GM19395 (cell line): ENCODE results near the gene NEK4.

Source experiments
- ATAC-seq: cut with Tn5 transposase; IDR thresholded peaks from one replicate; pipeline ENCODE4 v1.9.1; 2021; ENCODE audit warnings: mild to moderate bottlenecking, moderate library complexity; ENCODE audit not compliant: unreplicated experiment

Gene NEK4

DNA sequence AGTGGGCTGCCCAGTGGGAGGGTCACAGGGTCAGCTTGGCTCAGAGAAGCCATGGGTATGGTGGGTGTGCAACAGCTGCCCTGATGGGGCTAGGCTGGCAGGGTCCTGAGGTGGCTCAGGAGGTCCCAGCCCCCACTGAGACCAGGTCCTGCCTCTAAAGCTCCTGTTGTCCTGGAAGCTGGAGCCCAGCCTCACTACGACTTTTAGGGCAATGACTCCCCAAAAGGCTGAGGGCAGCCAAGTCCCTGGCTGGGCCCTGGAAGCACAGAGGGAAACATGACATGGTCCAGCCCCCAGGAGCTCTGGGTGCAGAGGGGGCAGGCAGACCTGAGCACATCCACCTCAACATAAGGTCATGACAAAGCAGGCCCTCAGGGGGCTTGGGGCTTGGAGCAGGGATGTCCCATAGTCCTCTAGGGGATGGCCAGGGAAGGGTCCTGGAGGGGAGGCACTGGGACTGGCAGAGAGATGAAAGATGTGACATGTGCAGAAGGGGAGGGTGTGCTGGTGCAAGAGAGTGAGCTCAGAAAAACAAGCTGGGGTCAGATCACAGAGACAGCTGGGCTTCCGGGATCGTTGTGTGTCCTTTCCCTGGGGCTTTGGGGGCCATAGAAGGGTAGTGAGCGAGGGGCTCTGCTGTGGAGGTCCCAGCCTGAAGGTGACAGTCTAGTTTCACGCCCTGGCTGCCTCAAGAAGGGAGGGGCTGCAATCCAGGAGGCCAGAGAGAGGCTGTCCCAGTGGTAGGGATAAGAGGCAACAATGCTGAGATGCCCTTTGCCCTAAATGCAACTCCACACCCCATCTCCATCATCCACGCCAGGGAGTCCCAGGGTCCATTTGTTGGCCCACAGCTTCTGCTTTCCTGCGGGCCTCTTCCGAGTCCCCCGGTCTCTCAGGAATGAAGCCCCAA, 23.2 kb upstream of the NEK4 start:
- ATAC-seq = no peak

DNA sequence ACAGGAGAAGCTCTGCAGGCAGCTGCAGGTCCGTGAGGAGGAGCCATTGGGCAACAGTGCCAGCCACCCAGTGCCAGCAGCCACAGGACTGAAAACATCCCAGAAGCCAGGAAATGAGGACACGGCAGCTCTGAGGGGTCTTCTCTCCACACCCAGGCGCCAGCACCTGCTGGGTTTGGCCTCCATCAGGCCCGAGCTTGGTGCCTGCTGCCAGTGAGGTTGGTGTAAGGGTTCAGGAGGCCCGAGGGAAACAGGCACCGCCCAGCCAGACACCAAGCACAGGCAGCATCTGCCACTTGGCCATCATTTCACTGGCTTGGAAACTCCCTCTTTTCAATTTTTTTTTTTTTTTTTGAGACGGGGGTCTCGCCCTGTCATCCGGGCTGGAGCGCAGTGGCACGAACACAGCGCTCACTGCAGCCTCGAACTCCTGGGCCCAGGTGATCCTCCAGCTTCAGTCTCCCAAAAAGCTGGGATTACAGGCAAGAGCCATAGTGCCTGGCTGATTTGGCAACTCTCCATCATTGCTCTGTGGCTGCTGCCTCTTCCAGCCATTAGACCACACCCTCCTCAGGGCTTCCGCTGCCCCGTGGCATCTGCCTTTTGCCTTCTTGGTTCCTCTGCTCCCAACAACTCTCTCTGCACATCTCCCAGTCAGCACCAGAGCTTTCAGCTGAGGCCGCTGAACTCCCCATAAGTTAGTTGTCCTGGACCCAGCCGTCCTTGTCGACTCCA, 22.4 kb upstream of the NEK4 start:
- no peak for ATAC-seq

- ATAC-seq = no peak
These were observed 21.7 kb upstream of the NEK4 start for GRCh38 chr3:52792413-52792812.

- ATAC-seq = no peak
These were observed 21.2 kb upstream of the NEK4 start for GRCh38 chr3:52791928-52792327.

DNA sequence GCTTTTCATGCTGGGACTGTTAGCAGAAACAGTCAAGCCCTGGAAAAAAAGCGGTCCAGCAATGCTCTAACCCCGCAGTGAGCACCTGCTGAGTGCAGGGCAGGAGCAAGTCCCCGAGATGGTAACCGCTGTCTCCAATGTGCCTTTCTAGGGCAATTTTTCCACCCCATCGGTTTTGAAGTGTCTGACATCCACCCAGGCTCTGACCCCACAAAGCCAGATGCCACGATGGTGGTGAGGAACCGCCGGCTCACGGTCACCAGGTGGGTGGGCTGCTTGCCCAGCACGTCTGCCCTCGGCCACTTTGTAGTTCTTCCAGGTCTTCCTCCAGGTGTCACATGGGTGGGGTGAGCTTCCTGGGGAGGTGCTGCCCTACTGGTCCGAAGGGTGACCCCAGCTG, 20.6 kb upstream of the NEK4 start:
- no peak for ATAC-seq

DNA sequence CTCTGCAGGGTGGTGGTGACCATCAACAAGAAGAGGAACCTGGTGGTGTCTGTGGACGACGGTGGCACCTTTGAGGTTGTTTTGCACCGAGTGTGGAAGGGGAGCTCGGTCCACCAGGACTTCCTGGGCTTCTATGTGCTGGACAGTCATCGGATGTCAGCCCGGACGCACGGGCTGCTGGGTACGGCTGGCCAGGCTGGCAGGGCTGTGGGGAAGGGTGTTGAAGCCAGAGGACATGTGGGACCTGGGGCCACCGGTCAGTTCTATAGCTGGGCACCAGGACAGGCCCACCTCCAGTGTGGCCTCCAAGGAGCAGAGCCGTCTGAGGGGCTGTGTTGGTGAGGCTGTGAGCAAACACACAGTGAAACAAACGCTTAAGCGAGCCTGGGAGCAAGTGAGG, 20.0 kb upstream of the NEK4 start:
- ATAC-seq = no peak

DNA sequence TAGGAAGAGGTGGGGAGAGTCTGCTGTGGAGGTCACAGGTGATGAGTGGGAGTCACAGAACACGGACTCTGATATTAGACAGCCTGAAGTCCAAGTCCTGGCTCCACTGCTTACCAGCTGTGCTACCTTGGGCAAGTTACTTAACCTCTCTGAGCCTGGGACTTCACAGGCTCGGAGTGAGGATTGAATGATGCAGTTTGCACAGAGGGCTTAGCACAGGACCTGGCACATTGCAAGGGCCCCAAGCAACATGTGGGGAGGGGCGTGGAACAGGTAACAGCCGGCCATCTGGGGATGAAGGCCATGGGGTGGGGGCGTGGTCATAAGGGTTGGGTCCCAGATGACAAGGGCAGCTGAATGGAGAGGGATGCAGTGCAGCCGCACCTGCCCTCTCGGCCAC, 19.6 kb upstream of the NEK4 start:
- ATAC-seq = no peak

DNA sequence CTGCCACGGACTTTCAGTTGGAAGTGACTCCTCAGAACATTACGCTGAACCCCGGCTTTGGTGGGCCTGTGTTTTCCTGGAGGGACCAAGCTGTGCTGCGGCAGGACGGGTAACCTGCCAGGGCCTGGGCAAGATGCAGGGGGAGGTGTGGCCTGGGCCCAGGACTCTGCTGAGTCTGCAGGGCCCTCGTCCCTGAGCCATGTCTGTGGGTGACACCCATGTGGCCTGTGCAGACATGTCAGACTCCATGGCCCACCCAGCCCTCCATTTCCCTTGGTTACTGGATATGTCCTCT, 19.0 kb upstream of the NEK4 start:
- no peak for ATAC-seq

GRCh38 chr3:52788890-52789745, 18.4 kb upstream of the NEK4 start:
- no peak for ATAC-seq

DNA sequence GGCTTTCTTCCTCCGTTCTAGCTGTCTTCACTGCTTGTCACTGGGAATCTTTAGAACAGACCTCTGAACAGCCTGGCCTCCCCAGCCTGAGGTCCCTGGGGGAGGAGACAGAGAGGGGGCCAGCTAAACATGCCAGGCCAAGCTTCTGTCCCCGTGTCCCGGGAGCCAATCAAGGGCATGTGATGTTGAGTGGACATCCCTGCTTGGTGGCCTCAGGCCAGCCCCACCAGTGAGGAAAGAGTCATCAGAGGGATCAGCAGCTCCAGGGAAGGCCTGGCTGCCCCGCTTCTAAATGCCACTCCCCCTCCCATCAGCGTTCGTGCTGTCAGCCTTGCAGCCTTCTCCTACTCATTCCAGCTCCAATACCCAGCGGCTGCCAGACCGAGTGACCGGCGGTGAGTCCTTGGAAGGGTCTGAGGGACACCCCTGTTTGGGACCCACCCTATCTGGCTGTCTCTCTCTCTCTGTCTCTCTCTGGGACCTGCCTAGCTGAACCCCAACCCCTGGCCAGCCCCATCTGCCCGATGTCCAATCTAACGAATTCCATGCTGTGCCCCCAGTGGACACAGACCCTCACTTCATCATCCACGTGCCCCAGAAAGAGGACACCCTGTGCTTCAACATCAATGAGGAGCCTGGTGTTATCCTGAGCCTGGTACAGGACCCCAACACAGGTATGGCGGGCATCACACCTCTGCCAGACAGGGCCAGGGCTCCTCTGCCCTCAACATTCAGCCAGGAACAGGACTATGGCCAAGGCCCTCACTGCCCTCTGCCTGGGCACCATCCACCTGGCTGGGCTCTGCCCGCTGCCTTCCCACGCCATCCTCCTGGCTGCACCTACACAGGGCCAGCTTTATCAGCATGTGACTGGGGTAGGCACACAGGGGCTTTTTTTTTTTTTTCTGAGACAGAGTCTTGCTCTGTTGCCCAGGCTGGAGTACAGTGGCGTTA, 17.2 kb upstream of the NEK4 start:
- ATAC-seq = no peak

GRCh38 chr3:52787246-52787645, 16.5 kb upstream of the NEK4 start:
- ATAC-seq = no peak

GRCh38 chr3:52786330-52787215, 15.8 kb upstream of the NEK4 start:
- no peak for ATAC-seq

GRCh38 chr3:52784931-52785590, 14.3 kb upstream of the NEK4 start:
- no peak for ATAC-seq

DNA sequence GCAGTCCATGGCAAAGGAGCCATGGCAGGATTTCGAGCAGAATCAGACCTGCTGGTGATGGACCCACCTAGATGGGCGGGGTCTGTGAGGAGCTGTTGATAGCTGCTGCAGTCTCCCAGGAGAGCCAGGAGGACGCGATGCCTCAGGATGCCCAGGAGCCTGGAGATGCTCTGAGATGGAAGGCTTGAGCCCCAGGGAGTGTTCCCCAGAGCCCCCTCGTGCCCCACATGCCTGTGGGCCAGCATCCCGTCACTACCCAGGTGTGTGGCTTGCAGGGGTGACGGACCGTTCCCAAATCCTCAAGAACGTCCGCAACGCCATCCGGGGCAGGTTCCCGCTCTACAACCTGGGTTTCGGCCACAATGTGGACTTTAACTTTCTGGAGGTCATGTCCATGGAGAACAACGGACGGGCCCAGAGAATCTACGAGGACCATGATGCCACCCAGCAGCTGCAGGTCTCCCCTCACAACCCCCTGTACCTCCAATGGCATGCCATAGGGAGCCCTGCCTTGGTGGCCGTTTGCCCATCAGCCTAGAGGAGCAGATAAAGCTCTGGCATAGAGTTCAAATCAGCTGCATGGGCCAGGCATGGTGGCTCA, 13.4 kb upstream of the NEK4 start:
- no peak for ATAC-seq

DNA sequence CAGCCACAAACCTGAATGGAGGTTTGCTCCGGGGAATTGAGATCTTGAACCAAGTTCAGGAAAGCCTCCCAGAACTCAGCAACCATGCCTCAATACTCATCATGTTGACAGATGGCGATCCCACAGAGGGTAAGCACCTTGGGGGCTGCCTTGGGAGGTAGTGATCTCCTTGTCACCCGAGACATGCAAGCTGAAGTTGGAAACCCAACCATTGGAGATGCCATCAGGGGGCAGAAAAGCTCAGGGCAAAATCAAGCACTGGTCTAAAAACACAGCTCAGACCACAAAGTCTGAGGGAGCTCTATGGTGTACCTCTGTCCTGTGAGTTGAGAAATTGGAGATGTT, 12.4 kb upstream of the NEK4 start:
- ATAC-seq = no peak

DNA sequence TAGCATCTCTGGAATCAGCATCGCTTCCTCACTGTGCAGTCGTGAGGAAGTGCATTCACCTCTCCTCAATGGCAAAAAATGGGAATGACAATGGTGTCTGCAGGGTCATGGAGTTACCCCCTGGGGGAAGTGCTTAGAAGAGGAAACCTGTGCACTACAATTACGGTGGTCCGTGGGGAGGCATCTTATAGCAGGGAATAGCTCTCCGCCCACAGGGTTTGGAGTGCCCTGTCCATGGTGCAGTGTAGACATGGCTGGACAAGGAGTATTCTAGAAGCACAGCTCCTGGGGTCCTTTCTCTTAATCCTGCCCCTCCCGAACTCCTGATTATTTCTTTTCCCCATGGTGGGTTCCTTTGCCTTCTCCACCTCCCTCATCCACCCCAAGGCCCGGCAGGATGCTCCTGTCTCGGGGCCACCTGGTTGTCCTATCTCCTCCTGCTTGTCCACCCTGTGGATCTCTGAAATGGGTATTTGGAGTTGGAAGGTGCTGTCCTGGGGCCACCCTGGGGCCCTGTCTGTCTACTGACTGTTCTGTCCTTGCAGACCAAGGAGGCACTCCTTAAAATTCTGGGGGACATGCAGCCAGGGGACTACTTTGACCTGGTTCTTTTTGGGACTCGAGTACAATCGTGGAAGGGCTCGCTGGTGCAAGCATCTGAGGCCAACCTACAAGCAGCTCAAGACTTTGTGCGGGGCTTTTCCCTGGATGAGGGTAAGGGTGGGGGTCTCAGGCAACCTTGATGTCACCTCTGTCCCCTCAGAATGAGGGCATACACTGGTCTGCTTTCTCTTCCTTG, 11.9 kb upstream of the NEK4 start:
- no peak for ATAC-seq

DNA sequence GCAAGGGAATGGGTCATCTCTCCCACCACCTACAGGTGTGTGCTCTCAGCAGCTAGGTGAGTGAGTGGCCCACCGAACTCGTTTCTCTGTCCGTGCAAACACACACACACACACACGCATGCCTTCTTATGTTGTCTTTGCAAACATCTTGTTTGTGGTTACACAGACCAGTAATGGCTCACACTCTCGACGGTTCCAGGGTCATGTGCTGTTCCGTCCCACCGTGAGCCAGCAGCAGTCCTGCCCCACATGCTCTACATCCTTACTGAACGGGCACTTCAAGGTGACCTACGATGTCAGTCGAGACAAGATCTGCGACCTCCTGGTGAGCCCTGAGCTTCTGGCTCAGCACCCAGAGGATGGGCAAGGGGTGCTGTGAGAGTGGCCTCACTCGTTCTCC, 11.0 kb upstream of the NEK4 start:
- ATAC-seq = no peak
